A549 (cell line): ENCODE data around the gene TIMP3. TPM values are rescaled to one million over a fixed set of nuclear protein-coding genes. Genes with fewer than 3 reads are reported as not detected.
"Not testable (repeated sequence)": the region's sequence is repeated elsewhere in the genome, so short reads cannot be mapped to it uniquely, and the experiment has no call there.

Source experiments
- ATAC-seq, 2 experiments: fragments of 200-7000 bp in 1 of 2; fragments of >200 bp in 1 of 2; cut with Nextera tagmentation in 1 of 2; cut with Tn5 transposase in 1 of 2; 3 replicates each; pipeline versions ENCODE4 v1.8.0 to v1.9.1; 2018 to 2020; ENCODE audit warnings: mild to moderate bottlenecking in 1 of 2, moderate library complexity in 1 of 2
- CTCF ChIA-PET: fragments of 300-600 bp; sonication (Branson Sonifier 250); formaldehyde crosslinking; extraction: SDS; loops from one replicate; lab custom pipeline; 2021; ENCODE audit warnings: antibody characterized with exemption, inconsistent platforms; lab: Yijun Ruan, JAX
- POLR2A ChIA-PET: fragments of 350-600 bp; formaldehyde crosslinking; extraction: SDS; loops from one replicate; lab custom pipeline; 2021; ENCODE audit warnings: antibody characterized with exemption, inconsistent platforms; lab: Yijun Ruan, JAX
- DNase-seq, 2 experiments: peaks; one replicate each; pipeline versions ENCODE4 v3.0.0 to v3.0.0-alpha.2; 2011 to 2016; ENCODE audit warnings: low read depth in 1 of 2, low spot score in 1 of 2
- FAIRE-seq: peaks from 2 replicates; lab custom pipeline; 2011; peaks lifted over from hg19 to GRCh38; lab: Jason Lieb, UNC
- H3K27ac ChIP-seq, 2 experiments: fragments of >200 bp; sonication (Bioruptor Twin); formaldehyde crosslinking; 3 replicates each; pipeline ENCODE4 v1.5.1; 2016 to 2017
- H3K4me1 ChIP-seq: fragments of >200 bp; sonication (Bioruptor Twin); formaldehyde crosslinking; 3 replicates; pipeline ENCODE4 v1.6.1; 2016
- H3K4me2 ChIP-seq: fragments of >200 bp; sonication (Bioruptor Twin); formaldehyde crosslinking; 3 replicates; pipeline ENCODE4 v1.6.1; 2016
- H3K4me3 ChIP-seq: fragments of >200 bp; sonication (Bioruptor Twin); formaldehyde crosslinking; 3 replicates; pipeline ENCODE4 v1.5.1; 2016
- H3K9me3 ChIP-seq: fragments of >200 bp; sonication (Bioruptor Twin); formaldehyde crosslinking; 3 replicates; pipeline ENCODE4 v1.6.1; 2016
- CBX8 ChIP-seq: fragments of 200-600 bp; sonication (generic); IDR thresholded peaks from 2 replicates; pipeline ENCODE4 v1.6.1; 2016
- CHD2 ChIP-seq: fragments of 150-350 bp; IDR thresholded peaks from 2 replicates; pipeline ENCODE4 v1.6.1; 2014; ENCODE audit warnings: low read length; ENCODE audit not compliant: partially characterized antibody
- CHD4 ChIP-seq: fragments of 200-600 bp; sonication (generic); IDR thresholded peaks from 2 replicates; pipeline ENCODE4 v1.6.1; 2016; ENCODE audit warnings: antibody characterized with exemption, mild to moderate bottlenecking, borderline replicate concordance
- EHF ChIP-seq: fragments of 250-450 bp; sonication (Bioruptor Pico); IDR thresholded peaks from 2 replicates; pipeline ENCODE4 v1.5.0; 2020; ENCODE audit warnings: mild to moderate bottlenecking
- EHMT2 ChIP-seq: fragments of 200-600 bp; sonication (generic); IDR thresholded peaks from 2 replicates; pipeline ENCODE4 v1.6.1; 2016; ENCODE audit warnings: antibody characterized with exemption, low read depth, mild to moderate bottlenecking, moderate library complexity
- ESRRA ChIP-seq: fragments of 150-350 bp; IDR thresholded peaks from 2 replicates; pipeline ENCODE4 v1.6.1; 2014; ENCODE audit warnings: mild to moderate bottlenecking, low read length, borderline replicate concordance
- FOSL2 ChIP-seq, 2 experiments: fragments of 450-650 bp in 1 of 2; fragments of >200 bp in 1 of 2; sonication (Bioruptor Twin) in 1 of 2; formaldehyde crosslinking; IDR thresholded peaks; 2 replicates each; pipeline versions ENCODE4 v1.5.0 to v1.6.1; 2016 to 2020; ENCODE audit warnings: mild to moderate bottlenecking in 1 of 2, moderate library complexity in 1 of 2
- FOXS1 ChIP-seq: fragments of 250-450 bp; sonication (Bioruptor Pico); IDR thresholded peaks from 2 replicates; pipeline ENCODE4 v1.5.0; 2020; ENCODE audit warnings: mild to moderate bottlenecking, moderate library complexity
- GATA3 ChIP-seq: IDR thresholded peaks from 2 replicates; pipeline ENCODE4 v1.6.1; 2012; ENCODE audit warnings: borderline replicate concordance
- HDAC2 ChIP-seq: fragments of 200-600 bp; sonication (generic); IDR thresholded peaks from 2 replicates; pipeline ENCODE4 v1.6.1; 2016
- HES2 ChIP-seq: fragments of >200 bp; sonication (Bioruptor Twin); formaldehyde crosslinking; IDR thresholded peaks from 2 replicates; pipeline ENCODE4 v1.6.1; 2016
- HOXA7 ChIP-seq: fragments of 250-450 bp; sonication (Bioruptor Pico); IDR thresholded peaks from 2 replicates; pipeline ENCODE4 v1.5.0; 2020; ENCODE audit warnings: mild to moderate bottlenecking, moderate library complexity
- JUNB ChIP-seq: fragments of >200 bp; sonication (Bioruptor Twin); formaldehyde crosslinking; IDR thresholded peaks from 2 replicates; pipeline ENCODE4 v1.6.1; 2016
- KDM5A ChIP-seq: fragments of 200-600 bp; sonication (generic); IDR thresholded peaks from 2 replicates; pipeline ENCODE4 v1.6.1; 2016; ENCODE audit warnings: antibody characterized with exemption, mild to moderate bottlenecking
- MAFK ChIP-seq: fragments of 450-650 bp; IDR thresholded peaks from 2 replicates; pipeline ENCODE4 v1.6.1; 2014; ENCODE audit not compliant: partially characterized antibody
- MAZ ChIP-seq: fragments of 150-350 bp; IDR thresholded peaks from 2 replicates; pipeline ENCODE4 v1.6.1; 2014; ENCODE audit warnings: antibody characterized with exemption, low read depth, low read length, borderline replicate concordance
- MYC ChIP-seq: IDR thresholded peaks from 2 replicates; pipeline ENCODE4 v1.6.1; 2012; ENCODE audit warnings: mild to moderate bottlenecking, inconsistent platforms, low read length, improper control_type of control experiment, borderline replicate concordance
- NFE2L2 ChIP-seq: fragments of 150-350 bp; conservative IDR thresholded peaks from 2 replicates; pipeline ENCODE4 v1.6.1; 2014; ENCODE audit warnings: low read length
- NPAS2 ChIP-seq: fragments of 250-450 bp; sonication (Bioruptor Pico); IDR thresholded peaks from 2 replicates; pipeline ENCODE4 v1.8.0; 2022; ENCODE audit warnings: mild to moderate bottlenecking, moderate library complexity, borderline replicate concordance
- PBX3 ChIP-seq: IDR thresholded peaks from 2 replicates; pipeline ENCODE4 v1.6.1; 2012
- RAD21 ChIP-seq, 2 experiments: fragments of >200 bp in 1 of 2; sonication (Bioruptor Twin) in 1 of 2; formaldehyde crosslinking in 1 of 2; IDR thresholded peaks in 1 of 2; conservative IDR thresholded peaks in 1 of 2; 2 replicates in 1 of 2; 3 replicates in 1 of 2; pipeline ENCODE4 v1.6.1; 2012 to 2018; ENCODE audit warnings: inconsistent platforms in 1 of 2
- REST ChIP-seq: fragments of 200-600 bp; sonication (generic); IDR thresholded peaks from 2 replicates; pipeline ENCODE4 v1.6.1; 2016; ENCODE audit warnings: antibody characterized with exemption, mild to moderate bottlenecking, moderate library complexity
- RFX5 ChIP-seq: fragments of 450-650 bp; IDR thresholded peaks from 2 replicates; pipeline ENCODE4 v1.7.1; 2014; ENCODE audit warnings: antibody characterized with exemption, mild to moderate bottlenecking, moderate library complexity
- RNF2 ChIP-seq: fragments of 200-600 bp; sonication (generic); IDR thresholded peaks from 2 replicates; pipeline ENCODE4 v1.6.1; 2016; ENCODE audit warnings: low read depth, mild to moderate bottlenecking, antibody characterized with exemption, moderate library complexity, borderline replicate concordance
- SMC3 ChIP-seq: fragments of >200 bp; sonication (Bioruptor Twin); formaldehyde crosslinking; IDR thresholded peaks from 3 replicates; pipeline ENCODE4 v1.6.1; 2018; ENCODE audit warnings: inconsistent platforms
- ZNF302 ChIP-seq: fragments of 250-450 bp; sonication (Bioruptor Pico); IDR thresholded peaks from 2 replicates; pipeline ENCODE4 v1.9.0; 2021; ENCODE audit warnings: inconsistent platforms, mild to moderate bottlenecking, moderate library complexity
- ZSCAN20 ChIP-seq: fragments of 250-450 bp; sonication (Bioruptor Pico); IDR thresholded peaks from 2 replicates; pipeline ENCODE4 v1.8.0; 2022; ENCODE audit warnings: mild to moderate bottlenecking, moderate library complexity
- WGBS: methylation state at CpG from one replicate; pipeline ENCODE4 v1.1.6; 2017; ENCODE audit errors: missing lambda C conversion rate; 5-methylcytosine and 5-hydroxymethylcytosine counted together
- polyA plus RNA-seq, 4 experiments: library from polyadenylated mRNA; depleted of rRNA in 3 of 4; stranded (reverse); fragments of >200 nt; fragmentation: RNase III in 1 of 4; extraction: RNeasy Plus Mini Kit Qiagen cat#74134 plus additional on column Dnase treatment in 1 of 4; gene quantifications; 2 replicates in 3 of 4; 3 replicates in 1 of 4; pipeline ENCODE4 v1.2.3, GENCODE V29; 2011 to 2017
- TF ChIP-seq, protein P1 (sequence below): fragments of >200 bp; sonication (Bioruptor Twin); formaldehyde crosslinking; IDR thresholded peaks from 3 replicates; pipeline ENCODE4 v1.6.1; 2016

Gene TIMP3
- polyA plus RNA-seq, 2 of the 4 experiments (the other 2 are of a cell fraction), result 1.4 to 1.7 TPM

DNA sequence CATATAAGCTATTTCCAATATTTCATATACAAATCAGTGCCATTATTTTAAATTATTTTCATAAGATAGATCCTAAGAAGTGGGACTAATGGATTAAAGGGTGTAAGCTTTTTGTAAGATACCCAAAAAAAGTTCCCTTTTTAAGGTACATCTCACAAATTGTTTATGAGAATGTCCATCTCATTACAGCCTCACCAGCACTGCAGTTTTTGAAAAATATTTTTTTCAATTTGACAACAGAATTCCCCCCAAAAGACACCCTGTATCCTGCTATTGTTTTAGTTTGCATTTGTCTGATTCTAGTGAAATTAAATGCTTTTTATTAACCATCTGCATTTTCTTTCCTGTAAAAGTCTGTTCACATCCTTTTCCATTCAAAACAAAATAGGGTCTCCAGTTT is 69.0 kb downstream of the TIMP3 start:
- DNase-seq, result no peak
- no peaks in the 10 kb centered on the region for H3K4me1 ChIP-seq
- ChIA-PET CTCF (interaction anchor here (0.6 kb wide), 1 partner anchor 17 kb away, joined by 3 read pairs; no protein-coding TSS in a partner anchor), POLR2A (no interaction called here)
- H3K27ac ChIP-seq, result no peak overlapping the region
- no peak for ATAC-seq
- no peak for FAIRE-seq
- TF ChIP-seq FOSL2 (IDR thresholded peaks at IDR 0.05), result no peak
- no peak for TF ChIP-seq FOSL2 (CRISPR knock-in tag; IDR thresholded peaks at IDR 0.05)
- TF ChIP-seq EHMT2, result no peak
- TF ChIP-seq HOXA7, result no peak
- no peak for TF ChIP-seq CHD2
- TF ChIP-seq MAFK, result no peak
- TF ChIP-seq MYC, result no peak
- no peak for TF ChIP-seq RAD21 (conservative IDR thresholded peaks at IDR 0.05 in 1 of 2, IDR thresholded peaks at IDR 0.05 in 1 of 2)
- TF ChIP-seq JUNB, result no peak
- no peak for TF ChIP-seq ZSCAN20 (CRISPR knock-in tag)
- TF ChIP-seq CBX8, result no peak
- no peak for TF ChIP-seq NPAS2
- TF ChIP-seq CHD4, result no peak
- TF ChIP-seq HES2, result no peak
- TF ChIP-seq, protein P1, sequence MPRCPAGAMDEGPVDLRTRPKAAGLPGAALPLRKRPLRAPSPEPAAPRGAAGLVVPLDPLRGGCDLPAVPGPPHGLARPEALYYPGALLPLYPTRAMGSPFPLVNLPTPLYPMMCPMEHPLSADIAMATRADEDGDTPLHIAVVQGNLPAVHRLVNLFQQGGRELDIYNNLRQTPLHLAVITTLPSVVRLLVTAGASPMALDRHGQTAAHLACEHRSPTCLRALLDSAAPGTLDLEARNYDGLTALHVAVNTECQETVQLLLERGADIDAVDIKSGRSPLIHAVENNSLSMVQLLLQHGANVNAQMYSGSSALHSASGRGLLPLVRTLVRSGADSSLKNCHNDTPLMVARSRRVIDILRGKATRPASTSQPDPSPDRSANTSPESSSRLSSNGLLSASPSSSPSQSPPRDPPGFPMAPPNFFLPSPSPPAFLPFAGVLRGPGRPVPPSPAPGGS, result no peak
- TF ChIP-seq, all 56 proteins: peak for 0
- H3K9me3 ChIP-seq, result no peaks in the 10 kb centered on the region
- no peak overlapping the region for H3K4me2 ChIP-seq
- H3K4me3 ChIP-seq, result no peak overlapping the region

DNA sequence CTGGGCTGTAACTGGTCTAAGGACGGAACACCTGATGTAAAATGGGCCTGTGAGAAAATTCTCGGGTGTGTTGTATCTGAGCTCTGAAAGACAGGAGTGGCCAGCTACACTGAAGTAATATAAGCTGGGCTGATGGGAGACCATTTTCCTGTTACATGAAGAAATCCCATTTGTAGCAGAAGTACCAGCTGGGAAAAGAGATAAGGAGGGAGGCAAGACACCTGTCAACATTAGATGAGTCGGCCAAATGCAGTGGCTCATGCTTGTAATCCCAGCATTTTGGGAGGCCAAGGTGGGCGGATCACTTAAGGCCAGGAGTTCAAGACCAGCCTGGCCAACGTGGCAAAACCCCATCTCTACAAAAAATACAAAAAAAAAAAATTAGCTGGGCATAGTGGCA is 72.1 kb downstream of the TIMP3 start:
- H3K4me1 ChIP-seq, H3K4me2 ChIP-seq, H3K4me3 ChIP-seq, DNase-seq, ATAC-seq, H3K9me3 ChIP-seq, H3K27ac ChIP-seq, POLR2A ChIA-PET, FAIRE-seq: not testable (repeated sequence)
- CTCF ChIA-PET, result interaction anchor here (0.6 kb wide), 1 partner anchor 54 kb away, joined by 4 read pairs; no protein-coding TSS in a partner anchor
- WGBS, result 12% methylated on average over 5 of the region's 5 CpGs

DNA sequence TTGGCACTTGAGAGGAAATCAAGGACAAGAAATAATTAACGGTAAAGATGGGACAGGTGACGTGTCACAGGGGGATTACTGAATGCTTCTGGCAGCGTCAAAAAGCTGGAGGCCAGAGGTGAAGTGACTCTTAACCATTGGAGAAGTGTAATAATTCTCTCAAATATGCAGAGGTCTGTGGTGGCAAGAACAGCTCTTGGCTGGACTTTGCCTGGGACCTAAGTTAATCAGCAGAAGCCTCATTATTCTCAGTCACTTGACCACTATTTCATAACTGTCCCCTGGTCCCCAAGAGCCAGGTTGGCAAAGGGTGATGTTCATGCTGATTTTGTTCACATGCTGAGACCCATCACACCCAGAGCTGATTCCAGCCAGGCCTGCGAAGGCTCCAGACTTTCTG is 72.9 kb downstream of the TIMP3 start:
- no peak for FAIRE-seq
- DNase-seq, result no peak
- ATAC-seq, result no peak
- Histone ChIP-seq H3K4me1 (no peaks in the 10 kb centered on the region), H3K4me3 (no peak overlapping the region), H3K27ac (no peak overlapping the region), H3K9me3 (no peaks in the 10 kb centered on the region), H3K4me2 (no peak overlapping the region)
- WGBS, result 61% methylated on average over 4 of the region's 4 CpGs
- CTCF ChIA-PET, result interaction anchor here (0.6 to 0.7 kb wide), 2 partner anchors 38 to 1187 kb away, joined by 3 read pairs; no protein-coding TSS in a partner anchor
- POLR2A ChIA-PET, result no interaction called here
- no peak for TF ChIP-seq EHF (CRISPR knock-in tag)
- no peak for TF ChIP-seq ZNF302 (CRISPR knock-in tag)
- TF ChIP-seq MAZ, result no peak
- TF ChIP-seq ESRRA, result no peak
- TF ChIP-seq RNF2, result no peak
- TF ChIP-seq PBX3, result no peak
- TF ChIP-seq FOXS1 (CRISPR knock-in tag), result no peak
- TF ChIP-seq SMC3, result no peak
- TF ChIP-seq KDM5A, result no peak
- no peak for TF ChIP-seq RFX5
- no peak for TF ChIP-seq REST
- TF ChIP-seq ZSCAN20 (CRISPR knock-in tag), result no peak
- TF ChIP-seq HDAC2, result no peak
- no peak for TF ChIP-seq FOSL2 (IDR thresholded peaks at IDR 0.05)
- TF ChIP-seq FOSL2 (CRISPR knock-in tag; IDR thresholded peaks at IDR 0.05), result no peak
- no peak for TF ChIP-seq NFE2L2
- no peak for TF ChIP-seq GATA3
- TF ChIP-seq, protein P1, result no peak
- TF ChIP-seq, all 56 proteins: peak for 0
